Liver (tissue), 9 donors: ENCODE results near the gene FAM89B. TPM values are rescaled to one million over a fixed set of nuclear protein-coding genes. Genes with fewer than 3 reads are reported as not detected.

Experiments used
- DNase-seq: peaks from one replicate; pipeline ENCODE4 v3.0.0-alpha.2; 2017; ENCODE audit warnings: low spot score
- H3K27ac ChIP-seq, 2 donors: one replicate each; pipeline ENCODE4 v1.7.0; 2013; ENCODE audit warnings: inconsistent platforms in 2 of 2, low read length in 2 of 2, control low read depth in 1 of 2, low read depth in 1 of 2, mild to moderate bottlenecking in 1 of 2
- H3K27me3 ChIP-seq, 4 donors: one replicate each; pipeline versions ENCODE4 v1.6.1 to v1.7.0; 2013; ENCODE audit warnings: low read length in 3 of 4, inconsistent platforms in 1 of 4, mild to moderate bottlenecking in 1 of 4, moderate library complexity in 1 of 4; ENCODE audit not compliant: control insufficient read depth in 4 of 4, insufficient read depth in 4 of 4
- H3K36me3 ChIP-seq, 4 donors: one replicate each; pipeline versions ENCODE4 v1.6.1 to v1.7.0; 2013; ENCODE audit warnings: low read length in 3 of 4, mild to moderate bottlenecking in 3 of 4, low read depth in 1 of 4, moderate library complexity in 1 of 4; ENCODE audit not compliant: control insufficient read depth in 4 of 4, insufficient read depth in 3 of 4
- H3K4me1 ChIP-seq, 4 donors: one replicate each; pipeline versions ENCODE4 v1.6.1 to v1.7.0; 2013; ENCODE audit warnings: low read length in 3 of 4, mild to moderate bottlenecking in 3 of 4, moderate library complexity in 1 of 4; ENCODE audit not compliant: control insufficient read depth in 4 of 4, insufficient read depth in 4 of 4
- H3K4me3 ChIP-seq, 3 donors: one replicate each; pipeline versions ENCODE4 v1.6.1 to v1.7.0; 2013; ENCODE audit warnings: low read length in 3 of 3, control low read depth in 1 of 3, low read depth in 1 of 3, mild to moderate bottlenecking in 1 of 3
- H3K9ac ChIP-seq, 2 donors: one replicate each; pipeline ENCODE4 v1.7.0; 2013; ENCODE audit warnings: low read length in 2 of 2, mild to moderate bottlenecking in 2 of 2, moderate library complexity in 2 of 2, control low read depth in 1 of 2, low read depth in 1 of 2
- H3K9me3 ChIP-seq, 4 donors: one replicate each; pipeline versions ENCODE4 v1.6.1 to v1.7.0; 2013; ENCODE audit warnings: low read length in 3 of 4; ENCODE audit not compliant: control insufficient read depth in 4 of 4
- EGR1 ChIP-seq, 2 donors: IDR thresholded peaks; 2 replicates each; pipeline ENCODE4 v1.6.1; 2016 to 2018; ENCODE audit warnings: antibody characterized with exemption in 2 of 2, low read depth in 2 of 2
- FOXA1 ChIP-seq: IDR thresholded peaks from 2 replicates; pipeline ENCODE4 v1.6.1; 2016; ENCODE audit warnings: antibody characterized with exemption
- FOXA2 ChIP-seq: IDR thresholded peaks from 2 replicates; pipeline ENCODE4 v1.6.1; 2016; ENCODE audit warnings: antibody characterized with exemption
- GABPA ChIP-seq, 2 donors: IDR thresholded peaks in 1 of 2; conservative IDR thresholded peaks in 1 of 2; 2 replicates each; pipeline ENCODE4 v1.6.1; 2016; ENCODE audit warnings: antibody characterized with exemption in 2 of 2, mild to moderate bottlenecking in 1 of 2, moderate library complexity in 1 of 2
- HNF4A ChIP-seq, 2 donors: conservative IDR thresholded peaks; 2 replicates each; pipeline ENCODE4 v1.6.1; 2016; ENCODE audit warnings: antibody characterized with exemption in 2 of 2, mild to moderate bottlenecking in 2 of 2
- HNF4G ChIP-seq: IDR thresholded peaks from 2 replicates; pipeline ENCODE4 v1.6.1; 2016; ENCODE audit warnings: antibody characterized with exemption
- JUND ChIP-seq, 2 donors: IDR thresholded peaks; 2 replicates each; pipeline ENCODE4 v1.6.1; 2016; ENCODE audit warnings: antibody characterized with exemption in 2 of 2
- NR2F2 ChIP-seq: IDR thresholded peaks from 2 replicates; pipeline ENCODE4 v1.6.1; 2016; ENCODE audit warnings: antibody characterized with exemption
- RAD21 ChIP-seq, 2 donors: IDR thresholded peaks; 2 replicates each; pipeline ENCODE4 v1.6.1; 2016; ENCODE audit warnings: antibody characterized with exemption in 2 of 2, mild to moderate bottlenecking in 2 of 2
- RXRA ChIP-seq, 2 donors: IDR thresholded peaks; 2 replicates each; pipeline ENCODE4 v1.6.1; 2017 to 2018; ENCODE audit warnings: antibody characterized with exemption in 2 of 2, mild to moderate bottlenecking in 1 of 2
- SP1 ChIP-seq: IDR thresholded peaks from 2 replicates; pipeline ENCODE4 v1.6.1; 2018; ENCODE audit warnings: antibody characterized with exemption, mild to moderate bottlenecking
- TAF1 ChIP-seq: conservative IDR thresholded peaks from 2 replicates; pipeline ENCODE4 v1.6.1; 2016; ENCODE audit warnings: antibody characterized with exemption, mild to moderate bottlenecking
- YY1 ChIP-seq: IDR thresholded peaks from 2 replicates; pipeline ENCODE4 v1.6.1; 2016; ENCODE audit warnings: antibody characterized with exemption, mild to moderate bottlenecking
- WGBS: extraction: QIAGEN DNeasy Blood & Tissue Kit; methylation state at CpG from one replicate; pipeline ENCODE4 v1.1.7; 2013; 5-methylcytosine and 5-hydroxymethylcytosine counted together
- polyA plus RNA-seq, 2 donors: library from polyadenylated mRNA; stranded (reverse) in 1 of 2; unstranded in 1 of 2; fragments of 200-250 nt in 1 of 2; fragments of >200 nt in 1 of 2; fragmentation: Nextera tagmentation in 1 of 2; extraction: Ambion mirVana in 1 of 2; gene quantifications; one replicate each; pipeline versions ENCODE4 v1.2.1 to v1.2.3, GENCODE V29; 2013 to 2015
- total RNA-seq, 2 donors: library from RNA; depleted of rRNA; stranded (reverse); fragments of >200 nt; gene quantifications; one replicate each; pipeline ENCODE4 v1.2.3, GENCODE V29; 2014
- TF ChIP-seq, protein P1 (sequence below): fragments of 150-350 bp; IDR thresholded peaks from 2 replicates; pipeline ENCODE4 v1.5.1; 2017; ENCODE audit warnings: improper control_type of control experiment, low read depth, low read length; ENCODE audit not compliant: missing input control
- TF ChIP-seq, protein P2 (sequence below): IDR thresholded peaks from 2 replicates; pipeline ENCODE4 v1.6.1; 2016; ENCODE audit warnings: antibody characterized with exemption, mild to moderate bottlenecking
- TF ChIP-seq, protein P3 (sequence below): IDR thresholded peaks from 2 replicates; pipeline ENCODE4 v1.6.1; 2016; ENCODE audit warnings: antibody characterized with exemption
- TF ChIP-seq, protein P4 (sequence below): IDR thresholded peaks from 2 replicates; pipeline ENCODE4 v1.6.1; 2016; ENCODE audit warnings: antibody characterized with exemption
- TF ChIP-seq, protein P5 (sequence below): IDR thresholded peaks from 2 replicates; pipeline ENCODE4 v1.6.1; 2016; ENCODE audit warnings: antibody characterized with exemption
- donor health status: healthy.
- donor health status: healthy.
- donor health status: healthy.
- donor health status: healthy.
- donor health status: healthy.

FAM89B gene
- total and polyA plus RNA-seq, 4 donors = 4.7 to 16.7 (median 9.5) TPM

DNA sequence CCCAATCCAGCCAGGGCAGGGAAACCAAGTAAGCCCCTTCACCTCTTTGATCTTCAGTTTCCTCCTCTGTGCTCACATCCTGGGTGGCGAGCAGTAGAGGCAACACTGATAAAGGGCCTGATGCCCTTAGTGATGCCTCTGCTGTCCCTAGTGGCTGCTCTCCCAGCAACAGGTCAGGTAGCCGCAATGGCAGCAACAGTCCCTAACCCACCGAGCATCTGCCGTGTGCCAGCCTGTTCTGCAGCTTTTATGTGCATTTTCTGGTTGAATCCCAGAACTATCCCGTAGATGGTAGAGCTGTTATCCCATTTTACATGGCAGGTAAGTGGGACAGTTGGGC lies 42.2 kb upstream of the FAM89B start:
- Histone ChIP-seq H3K4me3 (no peak overlapping the region), H3K4me1 (peaks cover 18 to 67% (median 53%) of the 10 kb centered on the region in 4 donors), H3K9me3 (no peaks in the 10 kb centered on the region), H3K27me3 (no peaks in the 10 kb centered on the region), H3K27ac (no peak overlapping the region), H3K36me3 (peaks cover 8 to 36% (median 16%) of the 10 kb centered on the region in 4 donors), H3K9ac (no peak overlapping the region)
- WGBS = 91% methylated on average over 5 of the region's 5 CpGs
- TF ChIP-seq EGR1 (IDR thresholded peaks at IDR 0.05; ENCODE audit: low read depth in 2 of 2) (no peak), SP1 (no peak), YY1 (peak; percentile 24), JUND (IDR thresholded peaks at IDR 0.05) (no peak), NR2F2 (no peak), FOXA2 (no peak), RAD21 (IDR thresholded peaks at IDR 0.05) (no peak), TAF1 (no peak), RXRA (IDR thresholded peaks at IDR 0.05) (no peak)
- TF ChIP-seq, protein P1, sequence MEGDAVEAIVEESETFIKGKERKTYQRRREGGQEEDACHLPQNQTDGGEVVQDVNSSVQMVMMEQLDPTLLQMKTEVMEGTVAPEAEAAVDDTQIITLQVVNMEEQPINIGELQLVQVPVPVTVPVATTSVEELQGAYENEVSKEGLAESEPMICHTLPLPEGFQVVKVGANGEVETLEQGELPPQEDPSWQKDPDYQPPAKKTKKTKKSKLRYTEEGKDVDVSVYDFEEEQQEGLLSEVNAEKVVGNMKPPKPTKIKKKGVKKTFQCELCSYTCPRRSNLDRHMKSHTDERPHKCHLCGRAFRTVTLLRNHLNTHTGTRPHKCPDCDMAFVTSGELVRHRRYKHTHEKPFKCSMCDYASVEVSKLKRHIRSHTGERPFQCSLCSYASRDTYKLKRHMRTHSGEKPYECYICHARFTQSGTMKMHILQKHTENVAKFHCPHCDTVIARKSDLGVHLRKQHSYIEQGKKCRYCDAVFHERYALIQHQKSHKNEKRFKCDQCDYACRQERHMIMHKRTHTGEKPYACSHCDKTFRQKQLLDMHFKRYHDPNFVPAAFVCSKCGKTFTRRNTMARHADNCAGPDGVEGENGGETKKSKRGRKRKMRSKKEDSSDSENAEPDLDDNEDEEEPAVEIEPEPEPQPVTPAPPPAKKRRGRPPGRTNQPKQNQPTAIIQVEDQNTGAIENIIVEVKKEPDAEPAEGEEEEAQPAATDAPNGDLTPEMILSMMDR = peak; percentile 11
- TF ChIP-seq, protein P2, sequence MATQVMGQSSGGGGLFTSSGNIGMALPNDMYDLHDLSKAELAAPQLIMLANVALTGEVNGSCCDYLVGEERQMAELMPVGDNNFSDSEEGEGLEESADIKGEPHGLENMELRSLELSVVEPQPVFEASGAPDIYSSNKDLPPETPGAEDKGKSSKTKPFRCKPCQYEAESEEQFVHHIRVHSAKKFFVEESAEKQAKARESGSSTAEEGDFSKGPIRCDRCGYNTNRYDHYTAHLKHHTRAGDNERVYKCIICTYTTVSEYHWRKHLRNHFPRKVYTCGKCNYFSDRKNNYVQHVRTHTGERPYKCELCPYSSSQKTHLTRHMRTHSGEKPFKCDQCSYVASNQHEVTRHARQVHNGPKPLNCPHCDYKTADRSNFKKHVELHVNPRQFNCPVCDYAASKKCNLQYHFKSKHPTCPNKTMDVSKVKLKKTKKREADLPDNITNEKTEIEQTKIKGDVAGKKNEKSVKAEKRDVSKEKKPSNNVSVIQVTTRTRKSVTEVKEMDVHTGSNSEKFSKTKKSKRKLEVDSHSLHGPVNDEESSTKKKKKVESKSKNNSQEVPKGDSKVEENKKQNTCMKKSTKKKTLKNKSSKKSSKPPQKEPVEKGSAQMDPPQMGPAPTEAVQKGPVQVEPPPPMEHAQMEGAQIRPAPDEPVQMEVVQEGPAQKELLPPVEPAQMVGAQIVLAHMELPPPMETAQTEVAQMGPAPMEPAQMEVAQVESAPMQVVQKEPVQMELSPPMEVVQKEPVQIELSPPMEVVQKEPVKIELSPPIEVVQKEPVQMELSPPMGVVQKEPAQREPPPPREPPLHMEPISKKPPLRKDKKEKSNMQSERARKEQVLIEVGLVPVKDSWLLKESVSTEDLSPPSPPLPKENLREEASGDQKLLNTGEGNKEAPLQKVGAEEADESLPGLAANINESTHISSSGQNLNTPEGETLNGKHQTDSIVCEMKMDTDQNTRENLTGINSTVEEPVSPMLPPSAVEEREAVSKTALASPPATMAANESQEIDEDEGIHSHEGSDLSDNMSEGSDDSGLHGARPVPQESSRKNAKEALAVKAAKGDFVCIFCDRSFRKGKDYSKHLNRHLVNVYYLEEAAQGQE = no peak
- TF ChIP-seq, protein P3, sequence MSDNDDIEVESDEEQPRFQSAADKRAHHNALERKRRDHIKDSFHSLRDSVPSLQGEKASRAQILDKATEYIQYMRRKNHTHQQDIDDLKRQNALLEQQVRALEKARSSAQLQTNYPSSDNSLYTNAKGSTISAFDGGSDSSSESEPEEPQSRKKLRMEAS = no peak
- TF ChIP-seq, protein P4, sequence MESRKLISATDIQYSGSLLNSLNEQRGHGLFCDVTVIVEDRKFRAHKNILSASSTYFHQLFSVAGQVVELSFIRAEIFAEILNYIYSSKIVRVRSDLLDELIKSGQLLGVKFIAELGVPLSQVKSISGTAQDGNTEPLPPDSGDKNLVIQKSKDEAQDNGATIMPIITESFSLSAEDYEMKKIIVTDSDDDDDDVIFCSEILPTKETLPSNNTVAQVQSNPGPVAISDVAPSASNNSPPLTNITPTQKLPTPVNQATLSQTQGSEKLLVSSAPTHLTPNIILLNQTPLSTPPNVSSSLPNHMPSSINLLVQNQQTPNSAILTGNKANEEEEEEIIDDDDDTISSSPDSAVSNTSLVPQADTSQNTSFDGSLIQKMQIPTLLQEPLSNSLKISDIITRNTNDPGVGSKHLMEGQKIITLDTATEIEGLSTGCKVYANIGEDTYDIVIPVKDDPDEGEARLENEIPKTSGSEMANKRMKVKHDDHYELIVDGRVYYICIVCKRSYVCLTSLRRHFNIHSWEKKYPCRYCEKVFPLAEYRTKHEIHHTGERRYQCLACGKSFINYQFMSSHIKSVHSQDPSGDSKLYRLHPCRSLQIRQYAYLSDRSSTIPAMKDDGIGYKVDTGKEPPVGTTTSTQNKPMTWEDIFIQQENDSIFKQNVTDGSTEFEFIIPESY = no peak
- DNase-seq = no peak

DNA sequence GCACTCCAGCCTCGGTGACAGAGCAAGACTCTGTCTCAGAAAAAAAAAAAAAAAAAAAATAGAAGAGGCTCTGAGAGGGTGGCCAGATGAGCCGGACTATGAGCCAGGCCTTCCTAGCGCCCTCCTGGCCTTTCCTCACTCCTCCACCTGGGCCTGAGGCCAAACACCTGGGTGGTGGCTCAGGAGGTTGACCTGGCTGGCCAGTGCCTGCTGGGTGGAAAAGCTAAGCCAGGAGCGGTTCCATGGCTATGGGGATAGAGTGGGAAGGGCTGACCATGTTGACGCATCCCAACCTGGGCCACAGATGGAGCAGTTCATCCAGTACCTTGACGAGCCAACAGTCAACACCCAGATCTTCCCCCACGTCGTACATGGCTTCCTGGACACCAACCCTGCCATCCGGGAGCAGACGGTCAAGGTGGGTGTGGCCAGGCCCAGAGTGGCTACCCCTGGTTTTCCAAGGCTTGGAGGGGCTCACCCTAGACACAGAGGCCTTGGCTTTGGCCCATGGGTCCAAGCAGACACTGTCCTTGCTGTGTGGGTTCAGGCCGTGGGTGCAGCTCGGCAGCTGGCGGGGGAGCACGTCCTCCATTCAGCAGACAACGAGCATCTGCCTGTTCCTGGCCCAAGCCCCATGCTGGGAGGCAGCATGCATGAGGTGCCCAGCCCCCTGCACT lies 39.8 kb upstream of the FAM89B start:
- H3K36me3 ChIP-seq = peaks cover 8 to 45% (median 23%) of the 10 kb centered on the region in 4 donors
- H3K4me3 ChIP-seq = no peak overlapping the region
- DNase-seq = no peak
- H3K9me3 ChIP-seq = no peaks in the 10 kb centered on the region
- WGBS = 76% methylated on average over 15 of the region's 15 CpGs
- H3K27me3 ChIP-seq = no peaks in the 10 kb centered on the region
- H3K4me1 ChIP-seq = peaks cover 12 to 47% (median 39%) of the 10 kb centered on the region in 4 donors
- no peak overlapping the region for H3K27ac ChIP-seq
- no peak overlapping the region for H3K9ac ChIP-seq
- TF ChIP-seq HNF4G (no peak), RXRA (IDR thresholded peaks at IDR 0.05) (peak; percentile 30 to 60), YY1 (no peak), FOXA2 (no peak), FOXA1 (no peak), HNF4A (conservative IDR thresholded peaks at IDR 0.05) (peak; percentile 68 to 69), GABPA (IDR thresholded peaks at IDR 0.05 in 1 of 2, conservative IDR thresholded peaks at IDR 0.05 in 1 of 2) (no peak)
- TF ChIP-seq, protein P5, sequence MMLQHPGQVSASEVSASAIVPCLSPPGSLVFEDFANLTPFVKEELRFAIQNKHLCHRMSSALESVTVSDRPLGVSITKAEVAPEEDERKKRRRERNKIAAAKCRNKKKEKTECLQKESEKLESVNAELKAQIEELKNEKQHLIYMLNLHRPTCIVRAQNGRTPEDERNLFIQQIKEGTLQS = no peak
- TF ChIP-seq, protein P2 = no peak
- TF ChIP-seq, protein P3 = no peak
